GM12891 (cell line): ENCODE data around the gene PRDM16.

Source experiments
- DNase-seq: peaks from one replicate; pipeline ENCODE4 v3.0.0; 2011; ENCODE audit warnings: low spot score; ENCODE audit not compliant: insufficient read length
- FAIRE-seq: peaks from 2 replicates; lab custom pipeline; 2011; peaks lifted over from hg19 to GRCh38; lab: Jason Lieb, UNC
- PAX5 ChIP-seq: IDR thresholded peaks from 2 replicates; pipeline ENCODE4 v1.6.1; 2011; ENCODE audit warnings: low read length, moderate library complexity, mild to moderate bottlenecking; ENCODE audit not compliant: insufficient read depth, severe bottlenecking
- POLR2A ChIP-seq: IDR thresholded peaks from 2 replicates; pipeline ENCODE4 v1.6.1; 2011; ENCODE audit warnings: low read depth, low read length, control low read depth
- POLR2AphosphoS5 ChIP-seq: IDR thresholded peaks from 2 replicates; pipeline ENCODE4 v1.6.1; 2011; ENCODE audit warnings: low read depth, low read length, control low read depth
- POU2F2 ChIP-seq: IDR thresholded peaks from 2 replicates; pipeline ENCODE4 v1.6.1; 2011; ENCODE audit warnings: low read depth, mild to moderate bottlenecking, control low read depth, low read length, moderate library complexity
- SPI1 ChIP-seq: IDR thresholded peaks from 2 replicates; pipeline ENCODE4 v1.6.1; 2011; ENCODE audit warnings: low read depth, low read length, control low read depth
- TAF1 ChIP-seq: IDR thresholded peaks from 2 replicates; pipeline ENCODE4 v1.6.1; 2011; ENCODE audit warnings: low read depth, low read length, control low read depth

The PRDM16 gene

GRCh38 chr1:3126756-3127678 is 58.0 kb downstream of the PRDM16 start:
- no peak for FAIRE-seq
- DNase-seq = no peak
- TF ChIP-seq POU2F2 = no peak
- no peak for TF ChIP-seq POLR2AphosphoS5
- no peak for TF ChIP-seq SPI1
- TF ChIP-seq PAX5 = no peak
- no peak for TF ChIP-seq POLR2A
- no peak for TF ChIP-seq TAF1

DNA sequence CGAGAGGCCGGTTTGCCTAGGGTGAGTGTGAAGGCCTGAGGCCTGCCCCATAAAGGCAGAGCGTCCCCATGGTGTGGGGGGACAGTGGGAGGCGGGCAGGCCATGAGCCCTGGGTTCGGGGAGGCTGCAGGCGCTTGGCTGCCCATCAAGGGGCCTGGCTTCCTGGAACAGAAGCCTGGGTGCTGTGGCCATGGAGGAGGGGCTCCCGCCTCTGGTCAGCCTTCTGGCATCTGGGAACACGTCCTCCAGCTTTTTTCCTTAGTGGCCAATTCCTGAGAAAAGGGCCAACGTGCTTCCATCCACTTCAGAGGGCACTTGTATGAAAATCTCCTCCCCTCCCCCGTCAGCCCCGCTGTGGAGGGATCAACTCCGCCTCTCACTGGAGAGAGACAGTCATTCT is 58.7 kb downstream of the PRDM16 start:
- FAIRE-seq = no peak
- no peak for TF ChIP-seq POLR2AphosphoS5
- no peak for TF ChIP-seq POLR2A
- no peak for TF ChIP-seq PAX5
- no peak for TF ChIP-seq SPI1
- TF ChIP-seq TAF1 = no peak
- TF ChIP-seq POU2F2 = no peak
- no peak for DNase-seq

GRCh38 chr1:3128431-3129132 is 59.6 kb downstream of the PRDM16 start:
- TF ChIP-seq POLR2AphosphoS5 = no peak
- no peak for TF ChIP-seq PAX5
- no peak for TF ChIP-seq SPI1
- no peak for TF ChIP-seq POLR2A
- no peak for TF ChIP-seq TAF1
- no peak for TF ChIP-seq POU2F2
- no peak for FAIRE-seq
- DNase-seq = no peak

- TF ChIP-seq TAF1 (no peak), POLR2A (no peak), SPI1 (no peak), POLR2AphosphoS5 (no peak), PAX5 (no peak), POU2F2 (no peak)
Measured at GRCh38 chr1:3129133-3129490, 60.1 kb downstream of the PRDM16 start.

DNA sequence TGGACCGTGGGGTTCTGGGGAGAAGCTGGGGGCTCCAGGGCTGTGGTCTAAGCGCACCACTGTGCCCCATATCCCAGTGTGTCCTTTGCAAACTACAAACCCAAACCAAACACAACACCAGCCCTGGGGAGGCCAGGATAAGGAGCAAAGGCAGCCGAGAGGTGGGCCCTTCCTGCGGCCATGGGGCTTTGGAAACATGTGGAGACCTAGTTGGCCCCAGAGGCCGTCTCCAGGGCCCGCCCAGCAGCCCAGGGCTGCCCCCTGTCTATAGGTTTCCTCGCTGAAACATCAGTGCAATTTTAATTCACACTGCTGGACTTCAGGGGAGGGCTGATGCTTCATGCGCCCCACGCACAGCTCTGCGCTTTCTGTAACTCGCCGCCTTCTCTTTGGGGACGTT is 61.3 kb downstream of the PRDM16 start:
- no peak for FAIRE-seq
- no peak for DNase-seq
- no peak for TF ChIP-seq POLR2AphosphoS5

More at GRCh38 chr1:3129133-3129490, 60.1 kb downstream of the PRDM16 start:
- FAIRE-seq (no peak), DNase-seq (no peak)

DNA sequence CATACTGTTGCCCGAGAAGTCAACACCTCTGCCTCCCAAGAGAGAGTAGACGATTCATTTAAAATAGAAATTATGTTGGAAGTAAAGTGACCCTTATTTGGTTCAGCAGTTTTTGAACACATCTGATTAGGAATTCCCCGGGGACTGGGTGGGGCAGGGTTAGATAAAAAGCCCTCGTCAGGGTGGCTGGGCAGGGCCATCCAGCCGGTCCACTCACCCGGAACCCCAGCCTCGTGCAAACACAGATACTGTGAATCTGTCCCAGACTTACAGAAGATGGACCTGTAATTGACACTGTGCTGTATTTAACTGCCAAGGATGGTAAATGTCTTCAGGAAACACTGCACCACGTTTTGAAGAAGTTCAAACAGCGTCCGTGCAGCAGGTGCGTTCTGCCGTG is 63.7 kb downstream of the PRDM16 start:
- no peak for DNase-seq
- no peak for TF ChIP-seq SPI1
- TF ChIP-seq POLR2AphosphoS5 = no peak
- no peak for TF ChIP-seq TAF1
- TF ChIP-seq POU2F2 = no peak
- no peak for TF ChIP-seq PAX5
- TF ChIP-seq POLR2A = no peak
- FAIRE-seq = no peak

DNA sequence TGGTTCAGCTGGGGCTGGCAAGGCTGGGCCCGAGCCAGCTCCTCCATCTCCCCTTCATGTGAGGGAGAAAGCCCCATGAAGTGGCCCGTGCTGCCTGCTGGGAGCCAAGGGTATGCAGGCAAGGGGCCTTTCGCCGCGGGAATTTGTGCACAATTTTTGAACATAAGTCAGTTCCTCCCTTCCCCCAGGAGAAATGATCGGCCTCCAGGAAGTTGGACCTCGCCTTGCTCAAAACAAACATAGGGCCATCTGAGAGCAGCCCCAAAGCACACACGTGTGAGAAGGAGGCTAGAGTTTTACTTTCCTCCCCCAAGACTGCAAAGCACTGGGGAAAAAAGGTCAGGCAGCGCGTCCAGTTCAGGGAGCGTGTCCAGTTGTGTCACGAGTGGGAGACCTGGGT is 64.7 kb downstream of the PRDM16 start:
- TF ChIP-seq POLR2AphosphoS5 = no peak
- no peak for TF ChIP-seq POLR2A
- no peak for TF ChIP-seq TAF1
- no peak for TF ChIP-seq POU2F2
- TF ChIP-seq PAX5 = no peak
- TF ChIP-seq SPI1 = no peak
- FAIRE-seq = no peak

DNA sequence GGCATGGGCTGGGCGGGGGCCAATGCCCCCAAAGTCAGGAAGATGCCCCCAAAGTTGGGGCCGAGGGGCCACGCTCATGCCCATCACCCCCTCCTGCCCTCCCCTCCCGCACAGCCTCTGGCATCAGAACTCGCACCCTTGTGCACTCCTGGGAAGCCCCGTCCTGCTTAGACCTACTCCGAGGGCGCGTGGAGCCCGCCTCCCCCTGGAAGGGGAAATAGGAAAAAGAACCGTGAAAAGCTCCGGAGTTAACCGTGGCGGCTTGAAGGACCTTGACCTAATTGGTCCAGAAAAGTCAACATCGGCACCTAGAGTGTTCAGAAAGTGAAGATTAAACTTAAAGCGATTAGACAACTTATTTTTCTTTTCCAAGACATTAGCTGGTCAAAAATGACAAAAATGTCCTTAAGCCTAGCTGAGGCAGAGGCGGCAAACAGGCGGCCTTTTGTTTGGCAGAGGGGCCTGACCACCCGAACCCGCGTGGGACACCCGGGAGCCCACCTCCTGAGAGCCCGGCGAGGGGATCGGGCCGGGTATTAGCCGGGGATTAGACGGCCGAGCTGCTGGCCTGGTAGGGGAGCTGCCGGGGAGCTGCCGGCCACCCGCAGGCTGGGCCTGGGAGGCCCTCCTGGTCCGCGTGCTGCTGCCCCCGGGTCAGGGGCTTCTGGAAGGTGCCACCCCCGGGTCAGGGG is 65.5 kb downstream of the PRDM16 start:
- no peak for DNase-seq
- no peak for TF ChIP-seq TAF1
- TF ChIP-seq SPI1 = no peak
- TF ChIP-seq POLR2AphosphoS5 = no peak
- TF ChIP-seq POU2F2 = no peak
- TF ChIP-seq POLR2A = no peak
- TF ChIP-seq PAX5 = no peak
- no peak for FAIRE-seq

More for the DNA sequence above, 64.7 kb downstream of the PRDM16 start:
- DNase-seq = no peak

DNA sequence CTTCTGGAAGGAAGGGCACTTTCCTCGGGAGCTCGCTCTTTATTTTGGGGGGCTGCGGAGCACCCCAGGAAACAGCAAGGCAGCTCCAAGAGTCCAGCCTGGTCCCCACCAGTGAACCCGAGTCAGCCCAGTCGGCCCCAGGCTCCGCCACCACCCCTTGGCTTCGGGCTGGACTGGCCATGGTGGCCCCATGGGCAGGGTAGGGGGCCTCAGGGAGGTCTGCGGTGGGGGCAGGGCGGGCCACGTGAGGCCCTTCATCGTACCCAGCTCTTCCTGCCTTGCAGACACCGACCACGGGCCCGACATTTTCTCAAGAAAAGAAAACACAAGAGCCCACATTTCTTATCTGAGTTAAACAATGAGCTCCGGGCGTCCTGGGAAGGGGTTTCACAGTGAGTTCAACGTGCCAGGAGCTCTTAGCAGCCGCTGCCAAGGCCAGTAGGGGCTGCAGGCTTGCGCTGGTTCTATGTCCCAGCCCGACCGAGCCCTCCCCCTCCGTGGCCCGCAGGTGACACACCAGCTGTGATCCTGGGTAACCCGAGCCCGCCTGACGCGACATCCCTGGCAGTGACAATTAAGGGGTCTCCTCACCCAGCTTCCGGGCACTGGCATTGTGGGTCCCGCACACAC is 66.2 kb downstream of the PRDM16 start:
- DNase-seq = no peak
- no peak for TF ChIP-seq POLR2A
- no peak for TF ChIP-seq SPI1
- TF ChIP-seq PAX5 = no peak
- no peak for TF ChIP-seq TAF1
- no peak for TF ChIP-seq POLR2AphosphoS5
- no peak for FAIRE-seq
